Measurements from ENCODE around the gene MYLK3.

MYLK3 gene

GRCh38 chr16:46721885-46722284 is 26.3 kb downstream of the MYLK3 start:
- no peak for DNase-seq

DNA sequence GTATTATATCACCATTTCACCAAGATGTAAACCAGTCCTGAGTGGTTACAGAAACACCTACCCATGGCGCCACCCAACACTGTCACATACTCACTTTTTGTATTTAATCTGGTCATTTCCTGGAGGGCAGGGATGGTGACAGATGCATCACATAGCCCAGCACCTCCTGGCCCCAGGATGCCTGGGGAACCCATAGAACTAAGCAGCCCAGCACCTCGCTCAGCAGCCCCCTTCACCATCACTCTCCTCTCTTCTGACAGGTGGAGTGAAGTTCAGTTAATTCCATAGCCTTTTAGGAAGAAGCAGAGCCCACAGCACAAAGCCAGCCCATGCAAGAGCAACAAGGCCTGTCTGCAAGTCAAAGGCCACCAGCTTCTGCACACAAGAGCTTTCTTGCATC is 27.5 kb downstream of the MYLK3 start:
- DNase-seq = no peak

DNA sequence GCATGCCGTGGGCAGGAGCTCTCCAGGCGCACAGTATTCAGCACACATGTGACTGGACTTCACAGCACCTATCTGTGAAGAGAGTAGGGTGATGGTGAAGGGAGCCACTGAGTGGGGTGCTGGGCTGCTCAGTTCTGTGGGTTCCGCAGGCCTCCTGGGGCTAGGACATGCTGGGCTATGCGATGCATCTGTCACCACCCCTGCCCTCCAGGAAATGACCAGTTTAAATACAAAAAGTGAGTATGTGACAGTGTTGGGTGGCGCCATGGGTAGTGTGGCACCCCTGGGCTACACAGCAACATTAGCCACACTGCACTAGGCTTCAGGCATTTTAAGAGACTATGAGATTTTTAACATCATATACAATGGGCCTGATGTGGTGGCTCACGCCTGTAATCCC is 28.6 kb downstream of the MYLK3 start:
- DNase-seq = no peak

- no peak for DNase-seq
These were observed 29.9 kb downstream of the MYLK3 start for GRCh38 chr16:46718214-46718613.

DNA sequence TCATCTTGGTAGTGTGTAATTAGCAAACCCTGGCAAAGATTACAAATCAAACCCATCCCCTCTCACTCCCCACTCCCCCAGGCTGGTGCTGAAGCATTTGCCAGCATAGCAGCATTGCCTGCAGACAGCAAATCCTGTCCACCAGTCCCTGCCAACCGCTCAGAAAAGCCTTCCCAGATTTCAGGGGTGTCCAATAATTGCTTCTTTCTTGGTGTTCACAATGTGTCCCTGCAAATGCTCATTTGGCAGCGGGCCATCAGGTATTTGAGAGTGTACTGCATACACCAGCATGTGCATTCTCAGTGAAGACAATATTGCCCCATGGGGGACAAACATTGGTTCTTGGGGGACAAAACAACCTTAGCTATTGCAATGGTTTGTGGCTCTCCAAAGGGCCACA is 30.5 kb downstream of the MYLK3 start:
- no peak for DNase-seq

DNA sequence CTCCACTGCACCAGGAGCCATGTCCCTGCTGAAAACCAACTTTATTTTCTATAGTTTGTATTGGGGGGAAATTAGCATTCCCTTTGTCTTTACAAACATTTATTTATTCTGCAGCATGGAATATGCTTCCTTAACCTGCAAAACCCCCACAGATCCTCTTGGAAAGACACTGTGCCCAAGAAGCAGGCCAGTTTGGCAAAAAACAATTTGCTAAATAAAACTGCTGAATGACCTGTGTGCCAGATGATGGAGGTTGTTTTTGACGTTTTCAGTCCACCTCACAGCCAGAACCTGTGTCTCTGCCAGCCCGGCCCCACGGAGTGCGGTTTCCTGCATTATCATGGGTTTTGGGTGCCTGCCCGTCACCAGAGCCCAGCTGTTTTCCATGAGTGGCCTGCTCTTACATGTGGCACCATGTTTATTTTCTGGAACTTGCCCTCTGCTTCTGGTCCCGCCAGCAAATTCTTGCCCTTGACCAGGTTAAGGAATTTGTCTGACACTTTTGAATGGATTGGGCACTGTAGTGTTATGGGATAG is 32.3 kb downstream of the MYLK3 start:
- DNase-seq = no peak

- DNase-seq = no peak
These were observed 33.1 kb downstream of the MYLK3 start for GRCh38 chr16:46714797-46715591.

- no peak for DNase-seq
These were observed 34.5 kb downstream of the MYLK3 start for GRCh38 chr16:46713634-46714033.

- no peak for DNase-seq
These were observed 35.2 kb downstream of the MYLK3 start for GRCh38 chr16:46712911-46713310.

GRCh38 chr16:46711106-46712058 is 36.8 kb downstream of the MYLK3 start:
- DNase-seq = no peak

DNA sequence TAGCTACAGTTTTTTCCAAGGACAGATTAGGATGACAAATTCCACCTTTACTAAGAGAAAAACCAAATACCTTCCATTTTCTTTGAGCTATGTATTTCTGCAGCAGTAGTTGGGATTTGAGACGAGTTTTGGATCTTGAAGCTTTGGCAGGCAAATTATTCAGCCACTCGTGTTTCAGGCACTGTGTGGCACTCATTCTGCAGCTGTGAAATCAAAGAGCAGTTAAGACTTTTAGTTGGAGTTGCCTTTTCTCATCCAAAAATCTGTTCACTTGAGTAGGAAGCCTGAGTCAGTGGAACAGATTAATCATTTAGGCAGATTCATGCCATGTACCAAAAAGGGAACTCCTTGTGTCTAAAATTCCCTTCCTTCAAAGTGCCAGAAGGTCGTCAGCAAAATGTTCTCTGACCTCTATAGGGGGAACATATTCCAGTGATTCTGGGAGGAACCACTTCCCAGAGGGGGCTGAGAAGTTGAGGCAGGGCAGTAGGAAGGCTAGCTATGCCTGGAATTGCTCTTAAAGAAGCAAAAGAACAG is 38.6 kb downstream of the MYLK3 start:
- no peak for DNase-seq

GRCh38 chr16:46706642-46707041 is 41.5 kb downstream of the MYLK3 start:
- no peak for DNase-seq

- DNase-seq = no peak
These were observed 46.1 kb downstream of the MYLK3 start for GRCh38 chr16:46702030-46702429.

DNA sequence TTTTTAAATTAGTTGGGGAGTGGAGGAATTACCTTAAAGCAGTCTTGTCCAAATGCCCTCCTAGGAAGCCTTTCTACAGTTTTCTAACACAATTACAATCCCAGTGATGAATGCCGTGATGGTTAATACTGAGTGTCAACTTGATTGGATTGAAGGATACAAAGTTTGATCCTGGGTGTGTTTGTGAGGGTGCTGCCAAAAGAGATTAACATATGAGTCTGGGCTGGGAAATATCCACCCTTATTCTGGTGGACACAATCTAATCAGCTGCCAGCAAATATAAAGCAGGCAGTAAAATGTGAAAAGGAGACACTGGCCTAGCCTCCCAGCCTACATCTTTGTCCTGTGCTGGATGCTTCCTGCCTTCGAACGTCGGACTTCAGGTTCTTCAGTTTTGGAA is 46.5 kb downstream of the MYLK3 start:
- DNase-seq = no peak

DNA sequence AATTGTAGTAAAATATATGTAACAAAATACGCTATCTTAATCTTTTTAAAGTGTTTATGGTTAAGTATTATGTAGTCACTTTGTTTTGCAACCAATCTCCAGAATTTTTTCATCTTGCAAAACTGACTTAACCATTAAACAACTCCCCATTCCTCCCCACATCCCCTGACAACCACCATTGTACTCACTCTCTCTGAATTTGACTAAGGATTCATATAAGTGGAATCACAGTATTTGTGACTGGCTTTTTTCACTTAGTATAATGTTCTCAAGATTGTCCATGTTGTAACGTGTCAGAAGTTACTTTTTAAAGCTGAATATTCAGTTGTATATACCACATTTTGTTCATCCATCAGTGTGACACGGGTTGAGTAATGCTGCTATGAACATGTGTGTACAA is 48.1 kb downstream of the MYLK3 start:
- no peak for DNase-seq

- DNase-seq = no peak
These were observed 51.2 kb downstream of the MYLK3 start for GRCh38 chr16:46696957-46697356.

GRCh38 chr16:46695937-46696336 is 52.2 kb downstream of the MYLK3 start:
- DNase-seq = no peak

DNA sequence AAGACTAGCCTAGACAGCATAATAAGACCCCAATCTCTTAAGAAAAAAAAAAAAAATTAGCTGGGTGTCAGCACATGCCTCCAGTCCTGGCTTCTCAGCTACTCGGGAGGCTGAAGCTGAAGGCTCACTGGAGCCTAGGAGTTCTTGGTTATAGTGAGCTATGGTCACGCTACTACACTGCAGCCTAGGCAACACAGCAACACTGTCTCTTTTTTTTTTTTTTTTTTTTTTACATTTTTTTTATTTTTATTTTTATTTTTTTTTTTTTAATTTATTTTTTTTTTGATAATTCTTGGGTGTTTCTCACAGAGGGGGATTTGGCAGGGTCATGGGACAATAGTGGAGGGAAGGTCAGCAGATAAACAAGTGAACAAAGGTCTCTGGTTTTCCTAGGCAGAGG is 54.5 kb downstream of the MYLK3 start:
- DNase-seq = no peak

GRCh38 chr16:46691726-46692125 is 56.4 kb downstream of the MYLK3 start:
- no peak for DNase-seq

- no peak for DNase-seq
These were observed 57.6 kb downstream of the MYLK3 start for GRCh38 chr16:46690281-46691178.

GRCh38 chr16:46689365-46690280 is 58.5 kb downstream of the MYLK3 start, which contains the start of gene ORC6:
Gene ORC6, plus strand, starts transcription at chr16:46689659. Its CDS starts 47 bp downstream, at chr16:46689706.
- peak; percentile 97 for DNase-seq
